Heart left ventricle (tissue), 16 donors: ENCODE measurements around the gene QSOX2. TPM values are rescaled to one million over a fixed set of nuclear protein-coding genes. Genes with fewer than 3 reads are reported as not detected.

Source experiments
- ATAC-seq, 4 donors: fragments of 200-7000 bp; cut with Tn5 transposase; one replicate each; pipeline ENCODE4 v1.9.1; 2020 to 2022; ENCODE audit warnings: moderate library complexity in 4 of 4, mild to moderate bottlenecking in 3 of 4, moderate number of reproducible peaks in 1 of 4
- DNase-seq, 5 donors: peaks; one replicate each; pipeline ENCODE4 v3.0.0-alpha.2; 2020
- H3K27ac ChIP-seq, 12 donors: fragments of 200-600 bp; sonication (generic) in 4 of 12; one replicate each; pipeline versions ENCODE4 v1.5.0 to v1.8.0; 2016 to 2022; ENCODE audit warnings: mild to moderate bottlenecking in 2 of 12
- H3K27me3 ChIP-seq, 9 donors: fragments of 200-600 bp; sonication (generic) in 2 of 9; one replicate each; pipeline versions ENCODE4 v1.5.1 to v1.8.0; 2016 to 2022; ENCODE audit warnings: mild to moderate bottlenecking in 3 of 9
- H3K36me3 ChIP-seq, 9 donors: fragments of 200-600 bp; sonication (generic) in 2 of 9; one replicate each; pipeline versions ENCODE4 v1.5.0 to v1.8.0; 2018 to 2022; ENCODE audit warnings: mild to moderate bottlenecking in 2 of 9
- H3K4me1 ChIP-seq, 12 donors: fragments of 200-600 bp; sonication (generic) in 4 of 12; one replicate each; pipeline versions ENCODE4 v1.5.0 to v1.8.0; 2016 to 2022; ENCODE audit warnings: mild to moderate bottlenecking in 3 of 12
- H3K4me3 ChIP-seq, 12 donors: fragments of 200-600 bp; sonication (generic) in 4 of 12; one replicate each; pipeline versions ENCODE4 v1.5.0 to v1.8.0; 2017 to 2022; ENCODE audit warnings: mild to moderate bottlenecking in 9 of 12, moderate library complexity in 4 of 12
- H3K9me3 ChIP-seq, 12 donors: fragments of 200-600 bp; sonication (generic) in 4 of 12; one replicate each; pipeline versions ENCODE4 v1.5.0 to v1.8.0; 2016 to 2022; ENCODE audit warnings: mild to moderate bottlenecking in 1 of 12
- CTCF ChIP-seq, 12 donors: fragments of 200-600 bp; sonication (generic) in 4 of 12; IDR thresholded peaks; one replicate each; pipeline versions ENCODE4 v1.5.0 to v1.8.0; 2018 to 2022; ENCODE audit warnings: antibody characterized with exemption in 12 of 12, mild to moderate bottlenecking in 5 of 12
- POLR2A ChIP-seq, 2 donors: fragments of 450-650 bp; IDR thresholded peaks; one replicate each; pipeline ENCODE4 v1.6.1; 2017; ENCODE audit warnings: antibody characterized with exemption in 2 of 2, mild to moderate bottlenecking in 2 of 2, moderate library complexity in 2 of 2
- WGBS, 4 donors: extraction: QIAGEN DNeasy Blood & Tissue Kit in 2 of 4; methylation state at CpG; one replicate each; pipeline versions ENCODE4 v1.1.5 to v1.1.7; 2013 to 2018; 5-methylcytosine and 5-hydroxymethylcytosine counted together
- intact Hi-C, 10 donors: fragments of 100-400 bp; cut with DNase I; formaldehyde crosslinking; loops; one replicate each; pipeline versions ENCODE4 v1.11.1 to v1.14.2; 2022
- polyA plus RNA-seq, 2 donors: library from polyadenylated mRNA; stranded (reverse); fragments of 200-250 nt; gene quantifications; one replicate each; pipeline ENCODE4 v1.2.3, GENCODE V29; 2013
- total RNA-seq, 9 donors: library from RNA; depleted of rRNA in 2 of 9; stranded (reverse); fragments of >200 nt in 2 of 9; fragmentation: NEBNext Ultra II Directional in 3 of 9; extraction: Animal tissue kit (Norgen Biotek cat#: 25700) in 3 of 9; gene quantifications; one replicate each; pipeline versions ENCODE4 v1.1.0 to v1.2.4, GENCODE V29; 2016 to 2023
- donor health status: ischemic (EF 13 %, LVEDD 7.1; RV severe dilation, severe dysfunction).
- donor health status: healthy with polysubstance abuse.
- donor health status: DM: no; HTN: yes; CAD: no.
- donor health status: DM: no; HTN: no; CAD: no.
- donor health status: ischemic (EF 25% LVEDD 6.9; RV normal size, moderate dysfunction).
- donor health status: ischemic (EF 25% LVEDD 5.7; RV mildly dilated, moderate dysfunction).
- donor health status: healthy.
- donor health status: DM: yes; HTN: yes; CAD: no.
- donor health status: ischemic (EF 35%, LVEDD 5.7; RV mildly dilated, moderate dysfunction).
- donor health status: nonischemic (EF 11% LVEDD 7.7; RV severe dilation, severe dysfunction).
- donor health status: DM: yes; HTN: yes; CAD: no.
- donor health status: PGD.
- donor health status: ischemic (EF 29% LVEDD 5.4; RV normal size, mild dysfunction).
- donor health status: nonischemic (EF 23%, LVEDD 6.1; RV moderate dilation, normal function).

Gene QSOX2
- total and polyA plus RNA-seq, 11 donors = 4.3 to 9.9 (median 5.9) TPM

GRCh38 chr9:136235171-136235570, 10.4 kb downstream of the QSOX2 start:
- Histone ChIP-seq H3K4me1 (peaks cover 2 to 28% (median 21%) of the 10 kb centered on the region in 12 donors), H3K36me3 (peaks cover 0 to 18% (median 5%) of the 10 kb centered on the region in 9 donors), H3K27me3 (no peaks in the 10 kb centered on the region), H3K27ac (no peak overlapping the region), H3K9me3 (no peaks in the 10 kb centered on the region), H3K4me3 (no peak overlapping the region)
- intact Hi-C loops = no loop called here
- DNase-seq = no peak
- 94 to 97% (median 96%) methylated on average over 16 to 17 of the region's 17 CpGs for WGBS, 4 donors
- no peak for ATAC-seq
- TF ChIP-seq CTCF (IDR thresholded peaks at IDR 0.05) (no peak), POLR2A (IDR thresholded peaks at IDR 0.05) (no peak)

GRCh38 chr9:136234597-136234996, 11.0 kb downstream of the QSOX2 start:
- H3K9me3 ChIP-seq = no peaks in the 10 kb centered on the region
- H3K36me3 ChIP-seq = peaks cover 0 to 18% (median 5%) of the 10 kb centered on the region in 9 donors
- H3K27me3 ChIP-seq = no peaks in the 10 kb centered on the region
- 93 to 97% (median 96%) methylated on average over 20 to 21 of the region's 21 CpGs for WGBS, 4 donors
- intact Hi-C loops = no loop called here
- H3K27ac ChIP-seq = no peak overlapping the region
- no peak overlapping the region for H3K4me3 ChIP-seq
- TF ChIP-seq CTCF (IDR thresholded peaks at IDR 0.05) (no peak), POLR2A (IDR thresholded peaks at IDR 0.05) (no peak)
- H3K4me1 ChIP-seq = peaks cover 0 to 23% (median 17%) of the 10 kb centered on the region in 12 donors
- DNase-seq (no peak), ATAC-seq (no peak)

GRCh38 chr9:136233868-136234267, 11.7 kb downstream of the QSOX2 start:
- H3K4me3 ChIP-seq = no peak overlapping the region
- no peak overlapping the region for H3K27ac ChIP-seq
- peaks cover 0 to 18% (median 5%) of the 10 kb centered on the region in 9 donors for H3K36me3 ChIP-seq
- 89 to 97% (median 93%) methylated on average over 14 of the region's 14 CpGs for WGBS, 4 donors
- TF ChIP-seq POLR2A (IDR thresholded peaks at IDR 0.05) (no peak), CTCF (IDR thresholded peaks at IDR 0.05) (no peak)
- peaks cover 0 to 16% (median 10%) of the 10 kb centered on the region in 12 donors for H3K4me1 ChIP-seq
- no peak for ATAC-seq
- intact Hi-C loops = no loop called here
- H3K9me3 ChIP-seq = no peaks in the 10 kb centered on the region
- DNase-seq = no peak
- no peaks in the 10 kb centered on the region for H3K27me3 ChIP-seq

- intact Hi-C loops = no loop called here
- Histone ChIP-seq H3K9me3 (no peaks in the 10 kb centered on the region), H3K36me3 (peaks cover 0 to 18% (median 5%) of the 10 kb centered on the region in 9 donors), H3K27ac (no peak overlapping the region), H3K27me3 (no peaks in the 10 kb centered on the region), H3K4me3 (no peak overlapping the region), H3K4me1 (peaks cover 0 to 11% (median 6%) of the 10 kb centered on the region in 12 donors)
- 79 to 82% (median 80%) methylated on average over 15 of the region's 15 CpGs for WGBS, 4 donors
- no peak for TF ChIP-seq POLR2A (IDR thresholded peaks at IDR 0.05)
- no peak for DNase-seq
- ATAC-seq = no peak
Measured at GRCh38 chr9:136233411-136233810, 12.2 kb downstream of the QSOX2 start.

GRCh38 chr9:136232969-136233368, 12.6 kb downstream of the QSOX2 start:
- no peak overlapping the region for H3K27ac ChIP-seq
- 73 to 80% (median 77%) methylated on average over 10 of the region's 10 CpGs for WGBS, 4 donors
- H3K4me3 ChIP-seq = no peak overlapping the region
- H3K4me1 ChIP-seq = peaks cover 0 to 8% (median 2%) of the 10 kb centered on the region in 12 donors
- intact Hi-C loops = no loop called here
- no peaks in the 10 kb centered on the region for H3K27me3 ChIP-seq
- DNase-seq (no peak), ATAC-seq (no peak)
- H3K9me3 ChIP-seq = no peaks in the 10 kb centered on the region
- H3K36me3 ChIP-seq = peaks cover 0 to 18% (median 5%) of the 10 kb centered on the region in 9 donors
- TF ChIP-seq POLR2A (IDR thresholded peaks at IDR 0.05) = no peak
- TF ChIP-seq CTCF (IDR thresholded peaks at IDR 0.05) = no peak
